Measurements from ENCODE around the gene C3orf20. TPM values are rescaled to one million over a fixed set of nuclear protein-coding genes. Genes with fewer than 3 reads are reported as not detected.

C3orf20 gene
- total RNA-seq, 1 donor from 2014 or later, result 0.13 TPM

DNA sequence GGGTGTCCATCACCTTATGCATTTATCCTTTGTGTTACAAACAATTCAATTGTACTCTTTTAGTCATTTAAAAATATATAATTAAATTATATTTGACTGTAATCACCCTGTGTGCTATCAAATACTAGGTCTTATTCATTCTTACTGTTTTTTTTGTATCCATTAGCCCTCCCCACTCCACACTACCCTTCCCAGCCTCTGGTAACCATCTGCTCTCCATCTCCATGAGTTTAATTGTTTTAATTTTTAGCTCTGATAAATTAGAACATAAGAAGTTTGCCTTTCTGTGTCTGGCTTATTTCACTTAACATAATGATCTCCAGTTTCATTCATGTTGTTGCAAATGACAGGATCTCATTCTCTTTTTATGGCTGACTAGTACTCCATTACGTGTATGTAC lies 16.8 kb downstream of the C3orf20 start:
- H3K36me3 Mint-ChIP-seq (ENCODE audit: low read depth, unreplicated experiment), result no peaks in the 10 kb centered on the region
- no peak overlapping the region for H3K27ac Mint-ChIP-seq (ENCODE audit: unreplicated experiment)
- H3K9me3 Mint-ChIP-seq (ENCODE audit: unreplicated experiment), result peaks cover 6% of the 10 kb centered on the region

DNA sequence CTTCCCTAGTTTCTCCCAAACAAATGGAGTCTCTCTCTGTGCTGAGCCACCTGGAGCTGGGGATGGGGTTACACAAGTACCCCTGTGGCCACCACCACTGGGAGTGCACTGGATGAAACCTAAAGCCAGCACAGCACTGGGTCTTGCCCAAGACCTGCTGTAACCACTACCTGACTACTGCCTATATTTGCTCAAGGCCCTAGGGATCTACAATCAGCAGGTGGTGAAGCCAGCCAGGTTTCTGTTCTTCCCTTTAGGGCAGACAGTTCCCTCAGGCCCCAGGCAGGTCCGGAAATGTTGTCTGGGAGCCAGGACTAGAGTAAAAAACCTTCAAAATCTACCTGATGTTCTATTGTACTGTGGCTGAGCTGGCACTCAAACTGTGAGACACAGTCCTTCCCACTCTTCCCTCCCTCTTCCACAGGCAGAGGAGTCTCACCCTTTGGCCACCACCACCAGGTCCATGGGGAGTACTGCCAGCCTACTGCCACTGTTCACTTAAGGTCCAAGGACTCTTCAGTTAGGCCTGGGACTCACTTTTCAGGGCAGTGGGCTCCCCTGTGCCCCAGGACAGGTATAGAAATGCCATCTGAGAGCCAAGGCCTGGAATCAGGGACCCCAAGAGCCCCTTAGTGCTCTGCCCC lies 23.8 kb downstream of the C3orf20 start:
- DNase-seq (ENCODE audit: low spot score), result no peak
- H3K9me3 Mint-ChIP-seq (ENCODE audit: unreplicated experiment), result no peaks in the 10 kb centered on the region
- H3K4me3 Mint-ChIP-seq (ENCODE audit: unreplicated experiment), result no peak overlapping the region
- H3K27ac Mint-ChIP-seq (ENCODE audit: unreplicated experiment), result no peak overlapping the region
- TF ChIP-seq, protein P1, sequence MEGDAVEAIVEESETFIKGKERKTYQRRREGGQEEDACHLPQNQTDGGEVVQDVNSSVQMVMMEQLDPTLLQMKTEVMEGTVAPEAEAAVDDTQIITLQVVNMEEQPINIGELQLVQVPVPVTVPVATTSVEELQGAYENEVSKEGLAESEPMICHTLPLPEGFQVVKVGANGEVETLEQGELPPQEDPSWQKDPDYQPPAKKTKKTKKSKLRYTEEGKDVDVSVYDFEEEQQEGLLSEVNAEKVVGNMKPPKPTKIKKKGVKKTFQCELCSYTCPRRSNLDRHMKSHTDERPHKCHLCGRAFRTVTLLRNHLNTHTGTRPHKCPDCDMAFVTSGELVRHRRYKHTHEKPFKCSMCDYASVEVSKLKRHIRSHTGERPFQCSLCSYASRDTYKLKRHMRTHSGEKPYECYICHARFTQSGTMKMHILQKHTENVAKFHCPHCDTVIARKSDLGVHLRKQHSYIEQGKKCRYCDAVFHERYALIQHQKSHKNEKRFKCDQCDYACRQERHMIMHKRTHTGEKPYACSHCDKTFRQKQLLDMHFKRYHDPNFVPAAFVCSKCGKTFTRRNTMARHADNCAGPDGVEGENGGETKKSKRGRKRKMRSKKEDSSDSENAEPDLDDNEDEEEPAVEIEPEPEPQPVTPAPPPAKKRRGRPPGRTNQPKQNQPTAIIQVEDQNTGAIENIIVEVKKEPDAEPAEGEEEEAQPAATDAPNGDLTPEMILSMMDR (IDR thresholded peaks at IDR 0.05; ENCODE audit: unreplicated experiment), result no peak
- H3K27me3 Mint-ChIP-seq (ENCODE audit: unreplicated experiment), result peaks cover 3% of the 10 kb centered on the region
- H3K36me3 Mint-ChIP-seq (ENCODE audit: low read depth, unreplicated experiment), result no peaks in the 10 kb centered on the region
- H3K4me1 Mint-ChIP-seq (ENCODE audit: unreplicated experiment), result no peaks in the 10 kb centered on the region

More for the DNA sequence above, 16.8 kb downstream of the C3orf20 start:
- TF ChIP-seq, protein P1 (IDR thresholded peaks at IDR 0.05; ENCODE audit: unreplicated experiment), result no peak
- Mint-ChIP-seq H3K4me1 (ENCODE audit: unreplicated experiment) (no peaks in the 10 kb centered on the region), H3K27me3 (ENCODE audit: unreplicated experiment) (peaks cover 2% of the 10 kb centered on the region), H3K4me3 (ENCODE audit: unreplicated experiment) (no peak overlapping the region)
- no peak for DNase-seq (ENCODE audit: low spot score)

DNA sequence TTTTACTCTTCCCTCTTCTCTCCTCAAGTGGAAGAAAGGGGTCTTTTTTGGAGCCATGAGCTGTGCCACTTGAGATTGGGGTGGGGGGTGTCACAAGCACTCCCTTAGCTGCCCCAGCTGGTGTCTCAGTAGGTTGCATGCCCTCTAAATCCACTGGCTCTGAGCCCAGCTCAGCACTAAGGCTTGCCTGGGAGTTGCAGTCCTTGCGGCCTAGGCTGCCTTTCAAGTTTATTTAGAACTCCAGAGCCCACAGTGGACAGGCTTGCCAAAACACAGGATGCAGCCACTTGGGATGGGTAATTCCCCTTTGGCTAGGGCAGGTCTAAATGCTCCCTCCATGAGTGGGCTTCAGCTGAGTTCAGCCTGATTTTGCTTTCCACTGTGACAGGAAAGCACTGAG lies 24.7 kb downstream of the C3orf20 start:
- TF ChIP-seq, protein P1 (IDR thresholded peaks at IDR 0.05; ENCODE audit: unreplicated experiment), result no peak
- H3K27me3 Mint-ChIP-seq (ENCODE audit: unreplicated experiment), result peaks cover 5% of the 10 kb centered on the region
- DNase-seq (ENCODE audit: low spot score), result no peak
- no peaks in the 10 kb centered on the region for H3K36me3 Mint-ChIP-seq (ENCODE audit: low read depth, unreplicated experiment)
- H3K27ac Mint-ChIP-seq (ENCODE audit: unreplicated experiment), result no peak overlapping the region
- no peaks in the 10 kb centered on the region for H3K4me1 Mint-ChIP-seq (ENCODE audit: unreplicated experiment)
- H3K4me3 Mint-ChIP-seq (ENCODE audit: unreplicated experiment), result no peak overlapping the region
- no peaks in the 10 kb centered on the region for H3K9me3 Mint-ChIP-seq (ENCODE audit: unreplicated experiment)

DNA sequence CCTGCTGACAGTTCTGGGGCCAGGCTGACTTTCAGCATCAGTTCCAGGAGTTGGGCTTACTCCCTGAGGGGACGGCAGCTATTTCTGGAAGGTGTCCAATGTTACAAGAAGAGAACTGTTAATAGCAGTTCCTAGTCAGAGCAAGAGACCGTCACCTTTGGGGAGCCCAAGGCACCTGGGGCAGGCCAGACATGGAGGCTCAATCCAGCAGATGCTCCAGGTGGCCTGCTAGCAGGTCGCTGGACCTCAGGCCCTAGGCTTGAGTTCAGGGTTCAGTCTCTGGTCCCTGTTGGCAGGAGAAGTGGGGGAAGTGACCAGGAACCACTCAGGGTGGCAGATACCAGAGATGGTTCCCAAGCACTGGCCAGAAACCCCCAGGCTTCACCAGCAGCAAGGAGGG lies 25.9 kb downstream of the C3orf20 start:
- Mint-ChIP-seq H3K4me1 (ENCODE audit: unreplicated experiment) (no peaks in the 10 kb centered on the region), H3K9me3 (ENCODE audit: unreplicated experiment) (no peaks in the 10 kb centered on the region)
- TF ChIP-seq, protein P1 (IDR thresholded peaks at IDR 0.05; ENCODE audit: unreplicated experiment), result no peak

DNA sequence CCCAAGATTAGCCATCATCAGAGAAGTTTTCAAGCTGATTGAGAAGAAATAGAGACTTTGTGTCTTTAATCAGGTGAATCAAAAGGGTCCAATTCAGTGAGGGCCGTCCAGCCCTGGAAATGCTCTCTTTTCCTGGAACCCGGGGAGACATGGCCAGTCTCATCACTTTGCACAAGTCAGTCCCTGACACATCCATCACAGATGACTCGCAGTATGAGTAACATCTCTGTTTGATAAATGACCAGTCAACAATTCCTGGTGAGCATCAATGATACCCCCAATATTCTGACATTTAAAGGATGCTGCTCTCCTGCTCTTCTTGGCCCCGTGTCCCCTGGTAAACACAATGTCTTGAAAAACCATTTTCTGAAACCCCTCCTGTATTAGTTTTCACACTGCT lies 26.7 kb downstream of the C3orf20 start:
- Mint-ChIP-seq H3K36me3 (ENCODE audit: low read depth, unreplicated experiment) (no peaks in the 10 kb centered on the region), H3K4me1 (ENCODE audit: unreplicated experiment) (no peaks in the 10 kb centered on the region), H3K9me3 (ENCODE audit: unreplicated experiment) (no peaks in the 10 kb centered on the region), H3K27me3 (ENCODE audit: unreplicated experiment) (peaks cover 5% of the 10 kb centered on the region), H3K27ac (ENCODE audit: unreplicated experiment) (no peak overlapping the region), H3K4me3 (ENCODE audit: unreplicated experiment) (no peak overlapping the region)
- no peak for DNase-seq (ENCODE audit: low spot score)
- TF ChIP-seq, protein P1 (IDR thresholded peaks at IDR 0.05; ENCODE audit: unreplicated experiment), result no peak

More for the DNA sequence above, 25.9 kb downstream of the C3orf20 start:
- no peak for DNase-seq (ENCODE audit: low spot score)
- H3K4me3 Mint-ChIP-seq (ENCODE audit: unreplicated experiment), result no peak overlapping the region
- H3K36me3 Mint-ChIP-seq (ENCODE audit: low read depth, unreplicated experiment), result no peaks in the 10 kb centered on the region
- H3K27me3 Mint-ChIP-seq (ENCODE audit: unreplicated experiment), result peaks cover 5% of the 10 kb centered on the region
- no peak overlapping the region for H3K27ac Mint-ChIP-seq (ENCODE audit: unreplicated experiment)
